Thyroid gland (tissue), 4 donors: Measurements from ENCODE around the gene DGKH.

ENCODE experiments used
- POLR2A ChIP-seq, 2 donors: fragments of 450-650 bp; IDR thresholded peaks; one replicate each; pipeline ENCODE4 v1.6.1; 2017; ENCODE audit warnings: antibody characterized with exemption in 2 of 2, mild to moderate bottlenecking in 2 of 2, moderate library complexity in 1 of 2
- TF ChIP-seq, protein P1 (sequence below), 6 experiments: fragments of 200-600 bp in 3 of 6; fragments of 450-650 bp in 3 of 6; sonication (generic) in 3 of 6; IDR thresholded peaks; one replicate each; pipeline ENCODE4 v1.5.1; 2016 to 2019; ENCODE audit warnings: antibody characterized with exemption in 6 of 6, mild to moderate bottlenecking in 2 of 6, inconsistent platforms in 1 of 6, moderate library complexity in 1 of 6

DNA sequence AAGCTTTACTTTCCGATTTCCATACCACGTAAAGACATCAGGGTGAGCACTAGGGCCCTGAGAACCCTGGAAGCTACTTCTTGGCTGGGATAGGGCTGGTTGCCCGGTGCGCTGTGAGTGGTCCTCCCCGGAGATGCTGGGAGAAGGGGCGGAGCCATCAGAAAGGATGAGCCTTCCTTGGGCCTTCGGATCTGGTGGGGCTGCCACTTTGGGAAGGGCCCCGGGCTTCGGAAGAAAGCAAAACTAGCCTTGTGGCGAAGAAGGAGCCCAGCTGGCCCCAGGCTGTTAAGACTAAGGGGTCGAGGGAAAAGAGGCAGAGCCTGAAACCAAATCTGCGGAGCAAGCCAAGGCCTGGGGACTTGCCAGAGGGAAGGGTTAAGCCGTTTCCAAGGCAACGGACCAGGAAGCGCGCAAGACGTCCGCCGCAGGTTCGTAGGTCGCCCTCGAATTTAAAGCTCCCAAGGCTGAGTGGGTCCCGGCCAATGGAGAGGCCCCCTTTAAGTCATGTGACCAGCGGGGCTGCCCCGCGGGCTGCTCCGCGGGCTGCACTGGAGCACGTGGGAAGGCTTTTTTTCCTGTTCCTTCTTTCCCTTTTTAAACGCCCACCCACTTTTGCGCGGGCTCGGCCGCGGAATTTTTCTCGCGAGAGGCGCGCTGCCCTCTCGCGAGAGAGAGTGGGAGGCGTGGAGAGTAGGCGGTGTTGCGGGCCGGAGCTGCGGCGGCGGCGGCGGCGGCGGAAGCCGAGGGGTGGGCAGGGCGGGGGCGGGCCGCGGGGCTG lies 223.1 kb downstream of the DGKH start:
- TF ChIP-seq, protein P1, sequence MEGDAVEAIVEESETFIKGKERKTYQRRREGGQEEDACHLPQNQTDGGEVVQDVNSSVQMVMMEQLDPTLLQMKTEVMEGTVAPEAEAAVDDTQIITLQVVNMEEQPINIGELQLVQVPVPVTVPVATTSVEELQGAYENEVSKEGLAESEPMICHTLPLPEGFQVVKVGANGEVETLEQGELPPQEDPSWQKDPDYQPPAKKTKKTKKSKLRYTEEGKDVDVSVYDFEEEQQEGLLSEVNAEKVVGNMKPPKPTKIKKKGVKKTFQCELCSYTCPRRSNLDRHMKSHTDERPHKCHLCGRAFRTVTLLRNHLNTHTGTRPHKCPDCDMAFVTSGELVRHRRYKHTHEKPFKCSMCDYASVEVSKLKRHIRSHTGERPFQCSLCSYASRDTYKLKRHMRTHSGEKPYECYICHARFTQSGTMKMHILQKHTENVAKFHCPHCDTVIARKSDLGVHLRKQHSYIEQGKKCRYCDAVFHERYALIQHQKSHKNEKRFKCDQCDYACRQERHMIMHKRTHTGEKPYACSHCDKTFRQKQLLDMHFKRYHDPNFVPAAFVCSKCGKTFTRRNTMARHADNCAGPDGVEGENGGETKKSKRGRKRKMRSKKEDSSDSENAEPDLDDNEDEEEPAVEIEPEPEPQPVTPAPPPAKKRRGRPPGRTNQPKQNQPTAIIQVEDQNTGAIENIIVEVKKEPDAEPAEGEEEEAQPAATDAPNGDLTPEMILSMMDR (IDR thresholded peaks at IDR 0.05) = no peak
- TF ChIP-seq POLR2A (IDR thresholded peaks at IDR 0.05) = no peak
